GM18502 (cell line): ENCODE measurements around the gene TMCC3.
A peak's percentile ranks its signal among the peaks of the same experiment; 100 is the strongest.
"Not testable (repeated sequence)": the region's sequence is repeated elsewhere in the genome, so short reads cannot be mapped to it uniquely, and the experiment has no call there.

Experiments used
- ATAC-seq: cut with Tn5 transposase; IDR thresholded peaks from one replicate; pipeline ENCODE4 v1.9.1; 2021; ENCODE audit warnings: mild to moderate bottlenecking; ENCODE audit not compliant: unreplicated experiment, poor library complexity

The TMCC3 gene

DNA sequence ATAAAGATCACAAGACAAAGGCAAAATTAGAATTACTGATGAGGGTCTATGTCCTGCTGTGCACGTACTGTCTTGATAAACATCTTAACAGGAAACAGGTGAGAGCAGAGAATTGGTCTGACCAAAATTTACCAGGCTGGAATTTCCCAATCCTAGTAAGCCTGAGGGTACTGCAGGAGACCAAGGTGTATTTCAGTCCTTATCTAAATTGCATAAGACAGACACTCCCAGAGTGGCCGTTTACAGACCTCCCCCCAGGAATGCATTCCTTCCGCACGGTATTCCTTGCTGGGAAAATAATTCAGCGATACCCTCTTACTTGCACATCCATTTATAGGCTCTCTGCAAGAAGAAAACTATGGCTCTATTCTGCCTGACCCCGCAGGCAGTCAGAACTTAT is 43.5 kb downstream of the TMCC3 start:
- ATAC-seq, result not testable (repeated sequence)

DNA sequence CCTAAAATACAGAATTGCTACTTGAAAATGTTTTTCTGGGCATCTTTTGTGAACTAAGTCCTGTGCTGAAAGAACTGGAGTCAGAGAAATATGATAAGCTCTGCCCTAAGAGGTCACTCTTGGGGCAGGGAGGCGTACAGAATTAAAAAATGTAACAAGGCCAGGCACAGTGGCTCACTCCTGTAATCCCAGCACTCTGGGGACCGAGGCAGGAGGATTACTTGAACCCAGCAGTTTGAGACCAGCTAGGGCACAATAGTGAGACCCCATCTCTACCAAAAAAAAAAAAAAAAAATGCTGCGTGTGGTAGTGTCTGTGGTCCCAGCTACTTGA is 46.0 kb downstream of the TMCC3 start:
- no peak for ATAC-seq

DNA sequence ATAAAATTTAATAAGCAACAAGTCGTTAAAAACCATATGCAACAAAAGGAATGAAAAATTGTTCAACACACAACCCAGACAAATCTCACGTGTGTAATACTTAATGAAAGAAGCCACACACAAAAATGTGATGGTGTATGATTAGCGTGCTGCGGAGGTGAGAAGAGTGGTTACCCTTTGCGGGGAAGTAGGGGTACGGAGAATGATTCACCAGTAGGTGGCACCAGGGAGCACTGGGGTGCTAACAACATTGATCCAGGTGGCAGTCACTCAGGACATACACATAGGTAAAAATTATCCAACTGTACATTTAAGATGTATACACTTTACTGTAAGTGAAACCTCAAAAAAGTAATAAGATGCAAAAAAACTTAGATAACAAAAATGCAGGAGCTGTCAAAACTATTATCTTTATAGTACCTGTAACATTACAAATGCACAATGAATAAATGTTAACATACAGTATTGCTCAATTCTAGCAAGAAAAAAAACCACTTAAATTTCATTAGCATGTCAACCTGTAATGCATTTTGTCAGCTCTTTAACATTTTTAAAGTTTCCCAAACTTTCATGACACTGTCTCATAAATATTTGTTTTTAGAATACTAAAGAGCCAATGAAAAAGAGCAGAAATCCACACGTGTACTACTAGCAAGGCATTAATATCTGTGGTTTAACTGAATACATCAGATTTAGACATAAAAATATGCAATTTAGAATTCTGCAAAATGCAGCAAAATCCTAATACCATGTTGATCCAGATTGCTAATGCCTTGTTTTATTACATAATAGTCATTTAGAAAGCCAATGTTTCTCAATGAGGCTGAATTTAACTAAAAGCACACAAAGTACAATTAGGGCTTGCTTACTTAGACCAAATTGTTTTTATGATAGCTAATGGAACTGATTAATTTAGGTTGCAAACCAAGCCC is 46.7 kb downstream of the TMCC3 start:
- ATAC-seq, result no peak

DNA sequence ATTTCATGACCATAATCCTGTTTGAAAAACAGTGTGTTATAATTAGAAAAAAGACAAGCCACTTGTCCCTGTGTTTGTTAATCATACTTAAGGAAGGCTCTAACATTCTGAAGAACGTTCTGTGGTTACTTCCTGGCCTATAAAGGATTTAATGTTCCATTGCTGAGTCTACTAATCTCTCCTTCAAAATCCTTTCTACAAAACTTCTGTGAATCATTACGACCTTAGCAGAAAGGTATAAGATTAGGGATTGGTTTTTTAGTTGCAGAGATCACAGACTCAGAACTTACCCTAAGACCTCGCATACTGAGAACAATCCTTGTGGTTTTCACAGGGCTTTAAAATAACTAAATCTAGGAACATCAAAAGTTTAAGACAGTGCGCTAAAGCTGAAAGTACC is 48.3 kb downstream of the TMCC3 start:
- no peak for ATAC-seq

DNA sequence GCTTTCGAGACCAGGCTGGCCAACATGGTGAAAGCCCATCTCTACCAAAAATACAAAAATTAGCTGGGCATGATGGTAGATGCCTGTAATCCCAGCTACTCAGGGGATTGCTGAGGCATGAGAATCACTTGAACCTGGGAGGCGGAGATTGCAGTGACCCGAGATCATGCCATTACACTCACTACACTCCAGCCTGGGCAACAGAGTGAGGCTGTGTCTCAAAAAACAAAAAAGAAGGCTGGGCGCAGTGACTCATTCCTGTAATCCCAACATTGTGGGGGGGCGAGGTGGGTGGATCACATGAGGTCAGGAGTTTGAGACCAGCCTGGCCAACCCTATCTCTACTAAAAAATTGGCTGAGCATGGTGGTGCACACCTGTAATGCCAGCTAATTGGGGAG is 49.0 kb downstream of the TMCC3 start:
- not testable (repeated sequence) for ATAC-seq

DNA sequence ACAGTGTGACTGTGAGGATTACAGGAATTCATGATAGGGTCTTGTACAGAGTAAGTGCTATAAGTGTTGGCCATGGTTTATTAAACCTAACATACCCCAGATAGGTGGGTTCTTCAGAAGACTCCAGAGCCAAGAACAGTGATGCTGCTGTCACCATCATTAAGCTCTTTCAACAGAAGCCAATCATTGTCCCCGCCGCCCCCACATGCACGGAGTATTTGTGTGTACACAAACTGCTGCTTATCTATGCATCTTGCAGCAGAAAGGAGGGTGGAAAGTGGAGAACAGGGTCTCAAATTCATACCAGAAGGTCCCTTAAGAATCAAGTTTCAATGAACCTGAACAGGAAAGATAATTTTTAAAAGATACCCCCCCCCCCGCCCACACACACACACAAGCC is 51.2 kb downstream of the TMCC3 start:
- no peak for ATAC-seq

DNA sequence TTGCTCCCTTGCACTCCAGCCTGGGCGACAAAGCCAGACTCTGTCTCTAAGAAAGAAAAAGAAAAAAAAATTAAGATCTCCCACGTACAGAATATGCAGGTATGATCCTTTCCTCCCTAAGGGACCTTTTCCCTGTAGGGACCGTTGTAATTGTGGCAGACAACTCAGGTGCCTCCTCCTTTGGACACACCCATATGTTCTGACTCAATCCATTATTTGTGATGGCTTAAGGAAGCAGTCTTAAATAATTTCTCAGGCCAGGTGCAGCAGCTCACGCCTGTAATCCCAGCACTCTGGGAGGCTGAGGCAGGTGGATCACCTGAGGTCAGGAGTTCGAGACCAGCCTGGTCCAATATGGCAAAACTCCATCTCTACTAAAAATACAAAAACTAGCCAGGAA is 53.1 kb downstream of the TMCC3 start:
- ATAC-seq, result no peak

DNA sequence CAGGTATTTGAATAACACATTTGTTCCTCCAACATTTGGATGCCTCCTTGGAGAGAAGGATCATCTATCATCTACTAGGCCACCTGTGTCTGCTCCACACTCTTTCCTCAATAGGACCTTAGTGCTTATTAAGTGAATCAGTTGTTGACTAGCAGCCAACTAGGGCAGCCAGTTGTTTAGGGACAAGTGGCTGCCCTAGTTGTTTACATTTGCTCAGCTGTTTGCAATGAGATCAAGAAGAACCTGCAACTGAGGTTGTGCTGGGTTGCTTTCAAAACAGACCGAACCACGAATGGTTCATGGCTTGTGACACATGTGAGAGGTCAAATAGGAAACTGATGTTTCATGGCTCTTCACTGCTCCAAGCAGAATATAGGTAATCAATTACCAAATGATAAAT is 53.8 kb downstream of the TMCC3 start:
- ATAC-seq, result no peak

DNA sequence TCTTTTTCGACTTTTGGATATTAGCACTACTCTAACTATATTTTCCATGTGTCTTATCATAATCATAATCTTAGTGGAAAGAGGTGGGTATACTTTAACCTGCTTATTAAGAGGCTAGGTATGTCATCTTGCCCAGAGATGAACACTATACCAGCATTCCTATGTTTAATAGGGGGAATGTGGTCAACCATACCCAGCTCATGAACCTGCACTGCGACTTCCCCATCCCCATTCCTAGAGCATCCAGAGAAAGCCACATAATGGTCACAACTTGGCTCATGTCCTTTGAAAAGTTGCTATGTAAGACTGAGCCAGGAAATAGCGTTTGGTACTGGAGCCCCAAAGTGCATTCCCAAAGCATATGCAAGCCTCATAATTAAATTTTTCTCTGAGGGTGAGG is 55.2 kb downstream of the TMCC3 start:
- no peak for ATAC-seq

DNA sequence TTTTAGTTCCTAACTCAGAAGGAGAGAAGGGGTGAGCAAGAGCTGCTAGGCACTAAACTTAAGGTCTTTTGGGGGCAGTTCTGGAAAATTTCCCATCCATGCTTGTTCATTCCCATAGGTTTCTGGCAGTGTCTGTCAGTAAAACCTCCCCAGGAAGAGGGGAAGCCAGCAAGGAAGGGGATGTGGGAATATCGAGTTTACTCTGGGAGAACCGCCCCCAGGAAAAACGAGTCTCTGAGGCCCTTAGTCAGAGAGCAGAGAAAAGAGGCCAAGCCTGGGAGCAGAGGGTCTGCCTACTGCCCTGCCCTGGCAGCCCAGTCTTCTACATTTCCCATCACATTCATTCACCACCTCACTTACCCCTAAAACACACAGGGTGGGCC is 55.9 kb downstream of the TMCC3 start:
- no peak for ATAC-seq

DNA sequence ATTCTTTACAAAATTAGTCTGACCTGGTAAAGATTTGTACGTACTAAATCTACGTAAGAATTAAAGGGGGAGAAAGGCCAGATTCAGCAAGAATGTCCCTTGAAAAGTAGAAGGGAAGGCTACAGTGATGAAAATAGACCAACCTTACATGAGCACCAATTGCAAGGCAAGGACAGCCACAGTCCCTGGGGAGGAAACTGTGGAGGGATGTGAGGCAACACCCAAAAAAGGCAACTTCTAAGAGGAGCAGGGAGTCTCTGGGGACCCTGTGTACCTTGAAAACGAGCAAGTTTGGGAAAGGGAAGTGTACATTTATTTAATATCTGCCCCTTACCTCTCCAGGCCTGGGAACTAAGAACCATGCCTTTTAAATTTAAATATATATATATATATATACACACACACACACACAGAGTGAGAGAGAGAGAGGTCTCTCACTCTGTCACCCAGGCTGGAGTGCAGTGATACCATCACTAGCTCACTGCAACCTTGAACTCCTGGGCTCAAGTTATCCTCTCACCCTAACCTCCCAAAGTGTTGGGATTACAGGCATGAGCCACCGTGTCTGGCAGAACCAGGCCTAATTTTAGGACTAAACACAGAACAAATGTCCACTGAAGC is 56.4 kb downstream of the TMCC3 start:
- peak; percentile 58 for ATAC-seq

DNA sequence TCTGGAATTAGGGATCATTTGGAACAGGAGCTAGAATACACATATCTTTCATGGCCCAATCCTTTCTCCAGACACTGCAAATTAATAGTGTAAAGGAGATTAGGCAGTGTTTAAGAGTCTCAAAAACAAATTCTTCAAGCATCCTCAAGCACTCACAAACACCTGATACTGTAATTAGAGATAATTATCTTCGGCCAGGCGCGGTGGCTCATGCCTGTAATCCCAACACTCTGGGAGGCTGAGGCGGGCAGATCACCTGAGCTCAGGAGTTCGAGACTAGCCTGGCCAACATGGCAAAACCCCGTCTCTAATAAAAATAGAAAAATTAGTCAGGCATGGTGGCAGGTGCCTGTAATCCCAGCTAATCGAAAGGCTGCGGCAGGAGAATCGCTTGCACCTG is 57.6 kb downstream of the TMCC3 start:
- not testable (repeated sequence) for ATAC-seq

DNA sequence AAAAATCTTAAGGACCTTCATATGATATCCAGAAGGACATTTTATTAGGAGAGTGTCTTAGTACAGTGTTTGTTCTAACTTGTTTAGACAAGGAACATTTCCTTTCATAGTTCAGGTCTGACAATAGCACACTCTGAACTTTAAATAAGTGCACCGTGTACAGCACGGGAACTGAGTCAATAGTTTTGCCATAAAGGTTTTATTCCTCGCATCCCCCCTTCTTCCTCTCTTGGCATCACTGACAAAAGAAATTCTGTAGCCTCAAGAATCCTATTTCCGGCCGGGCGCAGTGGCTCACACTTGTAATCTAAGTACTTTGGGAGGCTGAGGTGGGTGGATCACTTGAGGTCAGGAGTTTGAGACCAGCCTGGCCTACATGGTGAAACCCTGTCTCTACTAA is 58.3 kb downstream of the TMCC3 start:
- ATAC-seq, result no peak

DNA sequence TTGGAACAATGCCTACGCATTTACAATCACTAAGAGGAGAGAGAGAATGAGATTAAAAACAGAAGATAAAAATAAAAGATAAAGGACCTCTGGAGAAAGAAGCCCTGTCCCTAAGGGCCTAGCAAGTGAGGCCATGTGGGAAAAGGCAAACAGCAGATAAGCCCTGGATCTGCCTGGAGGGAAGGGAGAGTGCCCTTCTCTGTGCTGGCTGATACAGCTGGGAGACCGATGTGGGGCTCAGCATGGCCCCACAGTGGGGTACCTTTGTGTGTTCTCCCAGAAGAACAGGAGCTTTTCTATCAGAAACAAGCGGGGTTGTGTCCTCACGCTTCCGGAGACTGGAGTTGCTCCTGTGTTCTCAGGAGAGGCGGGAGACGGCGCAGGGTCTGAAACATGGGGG is 59.9 kb downstream of the TMCC3 start:
- ATAC-seq, result no peak

DNA sequence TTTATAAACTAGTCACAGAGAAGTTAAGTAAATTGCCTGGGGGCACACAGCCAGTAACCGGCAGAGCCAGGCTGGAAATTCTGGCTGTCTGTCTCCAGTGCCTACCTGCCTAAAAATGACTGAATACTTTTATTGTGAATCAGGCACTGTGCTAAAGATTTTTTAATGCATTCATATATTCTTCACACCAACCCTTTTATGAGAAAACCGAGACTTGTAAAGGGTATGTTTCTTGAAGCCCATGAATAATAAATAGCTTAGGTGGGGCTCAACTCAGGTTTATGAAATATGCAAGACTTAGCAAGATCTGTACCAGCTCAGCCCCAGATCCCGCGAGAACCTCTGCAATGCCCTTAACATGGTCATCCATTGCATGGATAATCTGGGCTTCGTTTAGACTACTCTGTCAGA is 60.8 kb downstream of the TMCC3 start:
- no peak for ATAC-seq

DNA sequence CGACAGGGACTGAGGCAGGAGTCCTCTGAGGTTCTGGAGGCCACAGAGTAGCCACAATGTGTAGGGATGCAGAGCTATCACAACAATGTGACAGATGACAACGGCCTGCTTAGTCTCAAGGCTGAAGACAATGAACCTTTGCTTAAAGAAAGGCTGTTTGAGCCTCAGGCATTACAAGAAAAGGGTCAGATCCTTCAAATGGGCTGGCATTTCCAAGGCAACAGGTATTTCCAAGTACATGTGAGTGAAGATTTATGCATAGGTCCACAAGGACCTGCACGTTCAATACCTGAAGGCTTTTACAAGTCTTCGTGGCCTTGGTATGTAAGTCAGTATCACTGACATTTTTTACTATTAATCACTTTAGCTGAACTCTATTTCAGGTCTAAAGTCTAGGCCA is 62.0 kb downstream of the TMCC3 start:
- no peak for ATAC-seq

DNA sequence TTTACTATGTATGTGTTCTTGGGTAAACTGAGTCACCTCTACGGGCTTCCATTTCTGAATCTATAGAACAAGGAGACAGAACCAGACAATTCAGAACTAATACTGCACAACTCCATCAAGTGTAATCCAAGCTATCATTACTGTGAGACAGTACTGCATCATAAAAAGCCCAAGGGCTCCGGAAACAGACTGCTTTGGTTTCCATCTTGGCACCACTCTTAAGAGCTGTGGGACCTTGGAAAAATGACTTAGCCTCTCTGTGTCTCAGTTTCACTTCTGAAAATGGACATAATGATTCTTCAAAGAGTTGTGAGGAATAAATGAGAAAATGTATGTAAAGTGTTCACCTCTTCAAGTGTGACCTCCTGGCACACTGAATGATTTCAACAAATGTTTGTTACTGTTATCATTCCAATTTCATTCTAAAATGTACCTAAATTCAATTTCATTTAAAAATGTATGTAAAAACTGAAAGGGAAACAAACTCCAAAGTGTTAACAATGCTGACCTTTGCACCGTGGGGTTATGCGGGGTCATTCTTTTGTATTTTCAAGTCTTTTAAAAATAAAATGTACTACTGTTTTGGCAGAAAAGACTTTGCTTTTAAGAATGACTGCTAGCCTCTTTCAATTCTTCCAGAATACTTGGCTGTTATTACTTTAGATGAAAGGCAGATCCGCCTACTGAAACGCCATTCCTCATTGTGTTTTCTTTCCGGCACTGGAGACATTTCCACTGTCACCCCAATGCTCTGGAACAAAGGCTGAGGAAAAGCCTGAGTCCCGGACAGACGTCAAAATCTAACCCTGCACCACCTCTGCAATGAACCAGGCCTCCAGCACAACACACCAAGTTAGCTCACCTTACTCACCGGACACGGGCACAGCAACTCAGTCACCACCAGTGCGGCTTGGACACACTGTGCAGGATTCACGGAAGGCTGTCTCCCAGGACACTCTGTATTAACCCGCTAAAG is 62.8 kb downstream of the TMCC3 start:
- ATAC-seq, result no peak

DNA sequence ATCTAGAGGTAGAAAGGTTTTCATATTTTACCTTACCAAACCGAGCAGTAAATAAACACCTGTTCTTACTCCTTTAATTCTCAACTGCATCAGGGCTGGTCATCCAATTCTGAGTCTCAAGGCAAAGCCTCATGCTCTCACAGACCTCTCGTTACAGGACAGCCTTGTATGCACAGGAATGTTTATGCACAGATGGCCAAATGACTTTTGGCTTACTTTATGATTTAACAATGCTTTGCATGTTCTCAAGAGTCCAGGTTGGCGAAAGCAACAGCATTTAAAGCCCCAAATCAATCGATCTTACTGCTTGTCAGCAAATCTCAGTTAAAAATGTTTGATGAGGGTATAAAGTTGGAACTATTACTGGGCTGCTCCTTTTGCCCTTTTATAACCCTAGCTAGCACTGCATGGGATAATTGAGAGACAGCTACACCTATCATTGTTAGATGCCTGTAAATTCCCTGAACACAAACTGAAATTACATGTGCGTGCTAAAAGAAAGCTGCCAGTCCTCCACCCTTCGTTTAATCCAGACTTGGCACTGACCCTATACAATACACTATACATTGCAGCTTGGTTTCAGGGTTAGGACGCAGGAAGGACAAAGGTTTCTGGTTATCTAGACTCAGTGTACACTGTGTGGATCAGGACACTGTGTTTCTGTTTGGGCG is 63.6 kb downstream of the TMCC3 start:
- ATAC-seq, result no peak

DNA sequence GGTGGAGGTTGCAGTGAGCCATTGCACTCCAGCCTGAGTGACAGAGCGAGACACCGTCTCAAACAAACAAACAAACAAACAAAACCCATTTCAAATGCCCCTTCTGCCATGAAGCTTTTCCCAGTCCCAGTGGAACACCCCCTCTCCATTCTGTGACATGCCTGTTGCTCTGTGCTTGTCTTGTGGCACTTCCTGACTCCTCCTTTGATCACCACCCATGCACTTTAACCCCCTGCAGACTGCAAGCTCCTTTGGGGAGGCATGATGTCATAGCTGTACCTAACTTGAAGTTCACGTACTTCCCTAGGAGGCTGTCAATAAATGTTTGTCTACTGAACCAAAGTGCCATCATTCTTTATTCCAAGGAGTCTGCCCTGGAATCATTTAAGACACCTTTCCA is 64.7 kb downstream of the TMCC3 start:
- ATAC-seq, result no peak

DNA sequence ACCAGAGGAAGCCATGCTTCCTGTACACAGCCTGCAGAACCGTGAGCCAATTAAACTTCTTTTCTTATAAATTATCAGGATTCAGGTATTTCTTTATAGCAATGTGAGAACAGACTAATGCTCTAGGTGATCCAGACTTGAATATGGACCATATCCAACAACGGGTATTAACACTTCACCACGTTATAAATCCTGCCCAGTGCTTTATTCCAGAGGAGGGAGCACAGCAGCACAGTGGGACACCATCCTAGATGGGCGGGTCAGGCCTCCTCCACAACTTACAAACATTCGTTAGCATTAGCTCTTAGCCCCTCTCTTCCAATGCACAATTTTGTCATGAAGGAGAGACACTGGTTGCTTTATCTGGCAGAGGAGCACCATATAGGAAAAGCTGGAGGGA is 66.0 kb downstream of the TMCC3 start:
- ATAC-seq, result no peak
